Measurements from ENCODE around the gene IRGQ.

IRGQ gene

GRCh38 chr19:43545276-43545675 lies 50.7 kb downstream of the IRGQ start:
- DNase-seq (ENCODE audit: low read depth in 2 of 2, low spot score in 1 of 2) = no peak

GRCh38 chr19:43544077-43544476 lies 51.9 kb downstream of the IRGQ start:
- no peak for DNase-seq (ENCODE audit: low read depth in 2 of 2, low spot score in 1 of 2)

GRCh38 chr19:43541920-43542650 lies 53.8 kb downstream of the IRGQ start:
- DNase-seq (ENCODE audit: low read depth in 2 of 2, low spot score in 1 of 2) = no peak

- no peak for DNase-seq (ENCODE audit: low read depth in 2 of 2, low spot score in 1 of 2)
Observed at GRCh38 chr19:43540381-43540780, 55.6 kb downstream of the IRGQ start.

- no peak for DNase-seq (ENCODE audit: low read depth in 2 of 2, low spot score in 1 of 2)
Observed at GRCh38 chr19:43538922-43539321, 57.0 kb downstream of the IRGQ start.

GRCh38 chr19:43534816-43535761 lies 60.8 kb downstream of the IRGQ start:
- no peak for DNase-seq (ENCODE audit: low read depth in 2 of 2, low spot score in 1 of 2)
